Heart left ventricle (tissue), 13 donors: ENCODE results near the gene PTPRE.

Experiments
- CTCF ChIP-seq, 12 donors: fragments of 200-600 bp; sonication (generic) in 4 of 12; IDR thresholded peaks; one replicate each; pipeline versions ENCODE4 v1.5.0 to v1.8.0; 2018 to 2022; ENCODE audit warnings: antibody characterized with exemption in 12 of 12, mild to moderate bottlenecking in 5 of 12
- POLR2A ChIP-seq, 2 donors: fragments of 450-650 bp; IDR thresholded peaks; one replicate each; pipeline ENCODE4 v1.6.1; 2017; ENCODE audit warnings: antibody characterized with exemption in 2 of 2, mild to moderate bottlenecking in 2 of 2, moderate library complexity in 2 of 2
- donor health status: ischemic (EF 13 %, LVEDD 7.1; RV severe dilation, severe dysfunction).
- donor health status: DM: no; HTN: yes; CAD: no.
- donor health status: DM: no; HTN: no; CAD: no.
- donor health status: ischemic (EF 25% LVEDD 6.9; RV normal size, moderate dysfunction).
- donor health status: ischemic (EF 25% LVEDD 5.7; RV mildly dilated, moderate dysfunction).
- donor health status: ischemic (EF 35%, LVEDD 5.7; RV mildly dilated, moderate dysfunction).
- donor health status: nonischemic (EF 11% LVEDD 7.7; RV severe dilation, severe dysfunction).
- donor health status: DM: yes; HTN: yes; CAD: no.
- donor health status: PGD.
- donor health status: ischemic (EF 29% LVEDD 5.4; RV normal size, mild dysfunction).
- donor health status: nonischemic (EF 23%, LVEDD 6.1; RV moderate dilation, normal function).

- no peak for TF ChIP-seq CTCF (IDR thresholded peaks at IDR 0.05)
- no peak for TF ChIP-seq POLR2A (IDR thresholded peaks at IDR 0.05)
These were observed 123.7 kb downstream of the PTPRE start for GRCh38 chr10:128030498-128031072.
